SU-DHL-6 (cell line): ENCODE measurements around the gene SPIB.
"Not testable (repeated sequence)": the region's sequence is repeated elsewhere in the genome, so short reads cannot be mapped to it uniquely, and the experiment has no call there.

ENCODE experiments used
- H2AFZ ChIP-seq: fragments of 200-600 bp; sonication (generic); 2 replicates; pipeline ENCODE4 v1.6.1; 2014; ENCODE audit warnings: low read depth, mild to moderate bottlenecking, moderate library complexity, mixed read lengths, antibody characterized with exemption, low read length; ENCODE audit not compliant: severe bottlenecking
- H3F3A ChIP-seq: fragments of 200-600 bp; shearing (Covaris generic); 2 replicates; pipeline ENCODE4 v1.6.0; 2016; ENCODE audit warnings: antibody characterized with exemption, mild to moderate bottlenecking; ENCODE audit not compliant: insufficient read depth
- H3K27ac ChIP-seq: fragments of 200-600 bp; sonication (generic); 2 replicates; pipeline ENCODE4 v1.5.1; 2016; ENCODE audit warnings: low read depth, mild to moderate bottlenecking, low read length, moderate library complexity, mixed read lengths
- H3K27me3 ChIP-seq: fragments of 200-600 bp; sonication (generic), shearing (Covaris generic); 2 replicates; pipeline ENCODE4 v1.6.0; 2014; ENCODE audit warnings: mild to moderate bottlenecking, low read length
- H3K36me3 ChIP-seq: fragments of 200-600 bp; sonication (generic); 2 replicates; pipeline ENCODE4 v1.6.1; 2014; ENCODE audit warnings: mild to moderate bottlenecking, low read length, mixed read lengths
- H3K4me2 ChIP-seq: fragments of 300-600, 200-600 bp; shearing (Covaris generic), sonication (generic); 2 replicates; pipeline ENCODE4 v1.6.0; 2014; ENCODE audit warnings: low read length, low read depth, mild to moderate bottlenecking; ENCODE audit not compliant: poor library complexity, severe bottlenecking
- H3K4me3 ChIP-seq: fragments of 200-600 bp; sonication (generic); 2 replicates; pipeline ENCODE4 v1.5.1; 2014; ENCODE audit warnings: antibody characterized with exemption, low read length, mild to moderate bottlenecking, mixed read lengths; ENCODE audit not compliant: insufficient read depth, poor library complexity, severe bottlenecking
- H3K79me2 ChIP-seq: fragments of 200-600 bp; sonication (generic); 2 replicates; pipeline ENCODE4 v1.6.1; 2014; ENCODE audit warnings: mild to moderate bottlenecking, low read length, moderate library complexity; ENCODE audit not compliant: insufficient read depth
- H3K9ac ChIP-seq: fragments of 200-600 bp; sonication (generic); 2 replicates; pipeline ENCODE4 v1.7.0; 2014; ENCODE audit warnings: mild to moderate bottlenecking, low read length
- H3K9me2 ChIP-seq: fragments of 200-600 bp; sonication (generic); replicated peaks from 2 replicates; pipeline ENCODE4 v1.6.1; 2014; ENCODE audit warnings: low read length; ENCODE audit not compliant: insufficient read depth
- H3K9me3 ChIP-seq: fragments of 200-600 bp; sonication (generic); 2 replicates; pipeline ENCODE4 v1.6.1; 2014; ENCODE audit warnings: low read length, mixed read lengths; ENCODE audit not compliant: insufficient read depth
- H4K20me1 ChIP-seq: fragments of 200-600 bp; sonication (generic); 2 replicates; pipeline ENCODE4 v1.6.1; 2014; ENCODE audit warnings: low read depth, mild to moderate bottlenecking, antibody characterized with exemption, low read length, moderate library complexity, mixed read lengths
- CTCF ChIP-seq: fragments of 200-600 bp; sonication (generic); IDR thresholded peaks from one replicate; pipeline ENCODE4 v1.5.1; 2017; ENCODE audit warnings: antibody characterized with exemption, mild to moderate bottlenecking, low read length, moderate library complexity; ENCODE audit not compliant: insufficient read depth, poor library complexity, severe bottlenecking
- EZH2phosphoT487 ChIP-seq: fragments of 200-600 bp; sonication (generic), shearing (Covaris generic); conservative IDR thresholded peaks from 2 replicates; pipeline ENCODE4 v1.6.1; 2018; ENCODE audit warnings: mild to moderate bottlenecking, antibody characterized with exemption, low read length, moderate library complexity, mixed read lengths

Gene SPIB

GRCh38 chr19:50384685-50385535, 33.8 kb upstream of the SPIB start:
- Histone ChIP-seq H3K79me2 (peaks cover 54% of the 10 kb centered on the region), H3K9ac (peak overlapping the region; percentile 82), H4K20me1 (no peaks in the 10 kb centered on the region), H3K27ac (peak overlapping the region; percentile 69), H3F3A (peaks cover 14% of the 10 kb centered on the region; the same call in 1 of the 2 replicates), H3K27me3 (no peaks in the 10 kb centered on the region), H3K4me2 (peak overlapping the region; percentile 69), H3K36me3 (peaks cover 6% of the 10 kb centered on the region; the same call in 1 of the 2 replicates), H3K4me3 (peak overlapping the region; percentile 89), H2AFZ (peak overlapping the region; percentile 56), H3K9me2 (no peaks in the 10 kb centered on the region), H3K9me3 (no peaks in the 10 kb centered on the region)
- TF ChIP-seq CTCF (no peak), EZH2phosphoT487 (no peak)

- Histone ChIP-seq H3K9me3 (no peaks in the 10 kb centered on the region), H3K36me3 (peaks cover 6% of the 10 kb centered on the region; the same call in 1 of the 2 replicates), H3K9me2 (no peaks in the 10 kb centered on the region), H3K9ac (no peak overlapping the region), H3K4me2 (no peak overlapping the region), H3F3A (peaks cover 14% of the 10 kb centered on the region; the same call in 1 of the 2 replicates), H2AFZ (no peak overlapping the region), H3K27ac (no peak overlapping the region), H4K20me1 (no peaks in the 10 kb centered on the region), H3K4me3 (no peak overlapping the region), H3K27me3 (no peaks in the 10 kb centered on the region), H3K79me2 (peaks cover 65% of the 10 kb centered on the region)
- TF ChIP-seq CTCF (no peak), EZH2phosphoT487 (no peak)
Observed at GRCh38 chr19:50387176-50387867, 31.4 kb upstream of the SPIB start.

GRCh38 chr19:50387868-50388245, 30.9 kb upstream of the SPIB start:
- Histone ChIP-seq H3K27me3 (no peaks in the 10 kb centered on the region), H3K79me2 (peaks cover 71% of the 10 kb centered on the region), H3K9ac (no peak overlapping the region), H2AFZ (no peak overlapping the region), H3K4me3 (no peak overlapping the region), H3K36me3 (peaks cover 6% of the 10 kb centered on the region; the same call in 1 of the 2 replicates), H4K20me1 (no peaks in the 10 kb centered on the region), H3K9me2 (no peaks in the 10 kb centered on the region), H3K9me3 (no peaks in the 10 kb centered on the region), H3K4me2 (no peak overlapping the region), H3F3A (peaks cover 13% of the 10 kb centered on the region; the same call in 1 of the 2 replicates), H3K27ac (no peak overlapping the region)
- no peak for TF ChIP-seq CTCF
- TF ChIP-seq EZH2phosphoT487, result no peak

- H2AFZ ChIP-seq, H3K27me3 ChIP-seq, H3K4me2 ChIP-seq, H3K27ac ChIP-seq, H3K4me3 ChIP-seq, H3K36me3 ChIP-seq, H3K9me3 ChIP-seq, H3K9me2 ChIP-seq, H3K9ac ChIP-seq, H4K20me1 ChIP-seq, H3F3A ChIP-seq: not testable (repeated sequence)
- H3K79me2 ChIP-seq, result peaks cover 81% of the 10 kb centered on the region
Observed at GRCh38 chr19:50390295-50390694, 28.4 kb upstream of the SPIB start.

- H3K79me2 ChIP-seq, result peaks cover 81% of the 10 kb centered on the region
Observed at GRCh38 chr19:50390952-50391351, 27.8 kb upstream of the SPIB start.

More at GRCh38 chr19:50390952-50391351, 27.8 kb upstream of the SPIB start:
- H3K36me3 ChIP-seq, H3K9me2 ChIP-seq, H3F3A ChIP-seq, H3K27ac ChIP-seq, H3K4me3 ChIP-seq, H3K27me3 ChIP-seq, H3K9ac ChIP-seq, H4K20me1 ChIP-seq, H3K4me2 ChIP-seq, H3K9me3 ChIP-seq, H2AFZ ChIP-seq: not testable (repeated sequence)
